MM.1S (cell line): ENCODE measurements around the gene CXCR2.

Experiments used
- DNase-seq: peaks from one replicate; pipeline ENCODE4 v3.0.0-alpha.2; 2015
- H2AFZ ChIP-seq: fragments of 300-600 bp; sonication (generic); 2 replicates; pipeline ENCODE4 v1.6.0; 2016; ENCODE audit warnings: antibody characterized with exemption, low read length
- H3F3A ChIP-seq: fragments of 300-600 bp; sonication (generic); 2 replicates; pipeline ENCODE4 v1.6.1; 2016; ENCODE audit warnings: mild to moderate bottlenecking, antibody characterized with exemption, low read length, moderate library complexity, mixed read lengths; ENCODE audit not compliant: insufficient read depth
- H3K27ac ChIP-seq: fragments of 300-600 bp; sonication (generic); 2 replicates; pipeline ENCODE4 v1.5.1; 2016; ENCODE audit warnings: mild to moderate bottlenecking, low read length
- H3K27me3 ChIP-seq: fragments of 300-600 bp; sonication (generic); replicated peaks from 2 replicates; pipeline ENCODE4 v1.6.0; 2016; ENCODE audit warnings: low read length; ENCODE audit not compliant: insufficient read depth
- H3K36me3 ChIP-seq: fragments of 300-600 bp; sonication (generic); replicated peaks from 2 replicates; pipeline ENCODE4 v1.6.1; 2016; ENCODE audit warnings: mild to moderate bottlenecking, low read length, mixed read lengths; ENCODE audit not compliant: insufficient read depth
- H3K4me1 ChIP-seq: fragments of 300-600 bp; sonication (generic); 2 replicates; pipeline ENCODE4 v1.6.1; 2016; ENCODE audit warnings: low read length, mixed read lengths
- H3K4me2 ChIP-seq: fragments of 300-600 bp; sonication (generic); 2 replicates; pipeline ENCODE4 v1.6.0; 2016; ENCODE audit warnings: low read depth, low read length
- H3K4me3 ChIP-seq: fragments of 300-600 bp; sonication (generic); 2 replicates; pipeline ENCODE4 v1.5.1; 2016; ENCODE audit warnings: low read length, mixed read lengths
- H3K79me2 ChIP-seq: fragments of 300-600 bp; sonication (generic); 2 replicates; pipeline ENCODE4 v1.6.1; 2016; ENCODE audit warnings: mixed run types, low read length, mixed read lengths
- H3K9ac ChIP-seq: fragments of 300-600 bp; sonication (generic); 2 replicates; pipeline ENCODE4 v1.6.1; 2016; ENCODE audit warnings: low read length, mixed read lengths
- H3K9me2 ChIP-seq: fragments of 300-600 bp; sonication (generic); replicated peaks from 2 replicates; pipeline ENCODE4 v1.6.1; 2016; ENCODE audit warnings: mild to moderate bottlenecking, low read length, mixed read lengths; ENCODE audit not compliant: insufficient read depth
- H3K9me3 ChIP-seq: fragments of 300-600 bp; sonication (generic); replicated peaks from 2 replicates; pipeline ENCODE4 v1.6.1; 2016; ENCODE audit warnings: mild to moderate bottlenecking, low read length, mixed read lengths; ENCODE audit not compliant: insufficient read depth
- H4K20me1 ChIP-seq: fragments of 300-600 bp; sonication (generic); 2 replicates; pipeline ENCODE4 v1.6.1; 2016; ENCODE audit warnings: mild to moderate bottlenecking, low read length, moderate library complexity, mixed read lengths; ENCODE audit not compliant: insufficient read depth
- EZH2 ChIP-seq: fragments of 300-600 bp; sonication (generic); optimal IDR thresholded peaks from 2 replicates; pipeline ENCODE3; 2017; ENCODE audit warnings: low read depth, mild to moderate bottlenecking, antibody characterized with exemption, low read length, mixed read lengths
- EZH2phosphoT487 ChIP-seq: fragments of 300-600 bp; sonication (generic); IDR thresholded peaks from 2 replicates; pipeline ENCODE4 v1.6.1; 2018; ENCODE audit warnings: antibody characterized with exemption, low read length
- TF ChIP-seq, protein P1 (sequence below): fragments of 300-600 bp; sonication (generic); IDR thresholded peaks from 2 replicates; pipeline ENCODE4 v1.5.1; 2016; ENCODE audit warnings: antibody characterized with exemption, low read length, mixed read lengths

Gene CXCR2

GRCh38 chr2:218184331-218184730 lies 58.5 kb downstream of the CXCR2 start:
- no peaks in the 10 kb centered on the region for H4K20me1 ChIP-seq
- TF ChIP-seq, protein P1, sequence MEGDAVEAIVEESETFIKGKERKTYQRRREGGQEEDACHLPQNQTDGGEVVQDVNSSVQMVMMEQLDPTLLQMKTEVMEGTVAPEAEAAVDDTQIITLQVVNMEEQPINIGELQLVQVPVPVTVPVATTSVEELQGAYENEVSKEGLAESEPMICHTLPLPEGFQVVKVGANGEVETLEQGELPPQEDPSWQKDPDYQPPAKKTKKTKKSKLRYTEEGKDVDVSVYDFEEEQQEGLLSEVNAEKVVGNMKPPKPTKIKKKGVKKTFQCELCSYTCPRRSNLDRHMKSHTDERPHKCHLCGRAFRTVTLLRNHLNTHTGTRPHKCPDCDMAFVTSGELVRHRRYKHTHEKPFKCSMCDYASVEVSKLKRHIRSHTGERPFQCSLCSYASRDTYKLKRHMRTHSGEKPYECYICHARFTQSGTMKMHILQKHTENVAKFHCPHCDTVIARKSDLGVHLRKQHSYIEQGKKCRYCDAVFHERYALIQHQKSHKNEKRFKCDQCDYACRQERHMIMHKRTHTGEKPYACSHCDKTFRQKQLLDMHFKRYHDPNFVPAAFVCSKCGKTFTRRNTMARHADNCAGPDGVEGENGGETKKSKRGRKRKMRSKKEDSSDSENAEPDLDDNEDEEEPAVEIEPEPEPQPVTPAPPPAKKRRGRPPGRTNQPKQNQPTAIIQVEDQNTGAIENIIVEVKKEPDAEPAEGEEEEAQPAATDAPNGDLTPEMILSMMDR, result no peak
- TF ChIP-seq EZH2phosphoT487 (no peak), EZH2 (no peak)

GRCh38 chr2:218186355-218186766 lies 60.5 kb downstream of the CXCR2 start:
- Histone ChIP-seq H3K9me2 (no peaks in the 10 kb centered on the region), H3K27ac (no peak overlapping the region), H3K27me3 (no peaks in the 10 kb centered on the region), H3K36me3 (no peaks in the 10 kb centered on the region), H3K9me3 (no peaks in the 10 kb centered on the region), H3F3A (no peaks in the 10 kb centered on the region), H4K20me1 (no peaks in the 10 kb centered on the region), H3K9ac (no peak overlapping the region), H3K4me3 (no peak overlapping the region), H3K4me1 (peaks cover 5% of the 10 kb centered on the region), H3K79me2 (no peaks in the 10 kb centered on the region), H3K4me2 (peak overlapping the region; percentile 35), H2AFZ (peak overlapping the region; percentile 35)
- TF ChIP-seq EZH2phosphoT487, result no peak
- TF ChIP-seq, protein P1, result peak; percentile 82
- peak; percentile 76 for DNase-seq

More at GRCh38 chr2:218184331-218184730, 58.5 kb downstream of the CXCR2 start:
- H3K79me2 ChIP-seq, result no peaks in the 10 kb centered on the region
- no peaks in the 10 kb centered on the region for H3K9me2 ChIP-seq
- H3F3A ChIP-seq, result no peaks in the 10 kb centered on the region
- H3K27me3 ChIP-seq, result no peaks in the 10 kb centered on the region
- H3K4me3 ChIP-seq, result no peak overlapping the region
- no peaks in the 10 kb centered on the region for H3K9me3 ChIP-seq
- no peak for DNase-seq
- no peak overlapping the region for H3K9ac ChIP-seq
- H3K4me2 ChIP-seq, result no peak overlapping the region
- H3K27ac ChIP-seq, result no peak overlapping the region
- H3K4me1 ChIP-seq, result peaks cover 5% of the 10 kb centered on the region
- no peaks in the 10 kb centered on the region for H3K36me3 ChIP-seq
- H2AFZ ChIP-seq, result no peak overlapping the region
